Lower leg skin (tissue), 3 donors: ENCODE data around the gene SIX3.

ENCODE experiments used
- POLR2A ChIP-seq, 2 donors: fragments of 450-650 bp; IDR thresholded peaks; one replicate each; pipeline ENCODE4 v1.6.1; 2016 to 2017; ENCODE audit warnings: antibody characterized with exemption in 2 of 2, mild to moderate bottlenecking in 1 of 2, moderate library complexity in 1 of 2
- TF ChIP-seq, protein P1 (sequence below), 3 donors: fragments of 450-650 bp; IDR thresholded peaks; one replicate each; pipeline ENCODE4 v1.5.1; 2016; ENCODE audit warnings: antibody characterized with exemption in 3 of 3, mild to moderate bottlenecking in 3 of 3, moderate library complexity in 2 of 3

GRCh38 chr2:44965684-44966083 lies 24.2 kb downstream of the SIX3 start:
- no peak for TF ChIP-seq POLR2A (IDR thresholded peaks at IDR 0.05)
- TF ChIP-seq, protein P1, sequence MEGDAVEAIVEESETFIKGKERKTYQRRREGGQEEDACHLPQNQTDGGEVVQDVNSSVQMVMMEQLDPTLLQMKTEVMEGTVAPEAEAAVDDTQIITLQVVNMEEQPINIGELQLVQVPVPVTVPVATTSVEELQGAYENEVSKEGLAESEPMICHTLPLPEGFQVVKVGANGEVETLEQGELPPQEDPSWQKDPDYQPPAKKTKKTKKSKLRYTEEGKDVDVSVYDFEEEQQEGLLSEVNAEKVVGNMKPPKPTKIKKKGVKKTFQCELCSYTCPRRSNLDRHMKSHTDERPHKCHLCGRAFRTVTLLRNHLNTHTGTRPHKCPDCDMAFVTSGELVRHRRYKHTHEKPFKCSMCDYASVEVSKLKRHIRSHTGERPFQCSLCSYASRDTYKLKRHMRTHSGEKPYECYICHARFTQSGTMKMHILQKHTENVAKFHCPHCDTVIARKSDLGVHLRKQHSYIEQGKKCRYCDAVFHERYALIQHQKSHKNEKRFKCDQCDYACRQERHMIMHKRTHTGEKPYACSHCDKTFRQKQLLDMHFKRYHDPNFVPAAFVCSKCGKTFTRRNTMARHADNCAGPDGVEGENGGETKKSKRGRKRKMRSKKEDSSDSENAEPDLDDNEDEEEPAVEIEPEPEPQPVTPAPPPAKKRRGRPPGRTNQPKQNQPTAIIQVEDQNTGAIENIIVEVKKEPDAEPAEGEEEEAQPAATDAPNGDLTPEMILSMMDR (IDR thresholded peaks at IDR 0.05): no peak
